HFF-Myc (cell line): ENCODE measurements around the gene SLC25A45.

ENCODE experiments used
- DNase-seq: peaks from one replicate; pipeline ENCODE4 v3.0.0-alpha.2; 2011; ENCODE audit warnings: low read depth; ENCODE audit errors: extremely low read depth
- H3K4me3 ChIP-seq: replicated peaks from 2 replicates; pipeline ENCODE4 v1.5.1; 2011; ENCODE audit warnings: low read depth, mild to moderate bottlenecking, control low read depth, low read length
- CTCF ChIP-seq: IDR thresholded peaks from 2 replicates; pipeline ENCODE4 v1.5.1; 2012; ENCODE audit warnings: mild to moderate bottlenecking, low read depth, low read length, control low read depth; ENCODE audit errors: missing control alignments

Gene SLC25A45

DNA sequence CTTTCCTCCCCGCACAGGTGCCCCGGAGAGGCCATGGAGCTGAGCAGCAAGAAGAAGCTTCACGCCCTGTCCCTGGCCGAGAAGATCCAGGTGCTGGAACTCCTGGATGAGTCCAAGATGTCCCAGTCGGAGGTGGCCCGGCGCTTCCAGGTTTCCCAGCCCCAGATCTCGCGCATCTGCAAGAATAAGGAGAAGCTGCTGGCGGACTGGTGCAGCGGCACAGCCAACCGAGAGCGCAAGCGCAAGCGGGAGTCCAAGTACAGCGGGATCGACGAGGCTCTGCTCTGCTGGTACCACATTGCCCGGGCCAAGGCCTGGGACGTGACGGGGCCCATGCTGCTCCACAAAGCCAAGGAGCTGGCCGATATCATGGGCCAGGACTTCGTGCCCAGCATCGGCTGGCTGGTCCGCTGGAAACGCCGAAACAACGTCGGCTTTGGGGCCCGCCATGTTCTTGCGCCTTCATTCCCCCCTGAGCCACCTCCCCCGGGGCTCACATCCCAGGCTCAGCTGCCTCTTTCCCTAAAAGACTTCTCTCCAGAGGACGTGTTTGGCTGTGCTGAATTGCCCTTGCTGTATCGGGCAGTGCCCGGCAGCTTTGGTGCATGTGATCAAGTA is 26.6 kb downstream of the SLC25A45 start:
- no peak for DNase-seq
- TF ChIP-seq CTCF: no peak

GRCh38 chr11:65355013-65355775 is 27.3 kb downstream of the SLC25A45 start:
- DNase-seq: no peak
- peak overlapping the region; percentile 41 for H3K4me3 ChIP-seq
- no peak for TF ChIP-seq CTCF

More for the DNA sequence above, 26.6 kb downstream of the SLC25A45 start:
- H3K4me3 ChIP-seq: peak overlapping the region; percentile 41

- no peak for TF ChIP-seq CTCF
- peak within 1 kb of the TSS; percentile 41 for H3K4me3 ChIP-seq
- DNase-seq: peak; percentile 59
Measured at GRCh38 chr11:65354265-65355012, 28.0 kb downstream of the SLC25A45 start, which contains the start of gene TIGD3. Gene TIGD3, plus strand, starts transcription at chr11:65354751. Its CDS starts 1,058 bp downstream, at chr11:65355809.

DNA sequence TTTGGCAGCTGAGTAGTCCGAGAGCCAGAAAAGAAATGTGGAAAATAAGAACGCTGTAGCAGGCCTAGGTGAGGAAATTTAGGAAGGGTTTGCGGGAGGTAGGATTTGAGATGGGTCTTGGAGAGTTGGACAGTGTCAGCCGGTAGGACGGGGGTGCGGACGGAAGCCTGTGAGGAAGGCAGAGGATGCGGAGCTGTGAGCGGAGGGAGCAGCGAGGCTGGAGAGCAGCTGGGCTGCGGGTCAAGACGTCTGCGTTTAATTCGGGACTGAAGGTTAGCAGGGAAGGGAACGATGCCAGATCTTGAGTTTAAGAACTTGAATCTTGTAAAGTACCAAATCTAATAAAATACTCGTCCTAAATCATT is 28.6 kb downstream of the SLC25A45 start:
- no peak for TF ChIP-seq CTCF
- H3K4me3 ChIP-seq: peak overlapping the region; percentile 39
- no peak for DNase-seq

DNA sequence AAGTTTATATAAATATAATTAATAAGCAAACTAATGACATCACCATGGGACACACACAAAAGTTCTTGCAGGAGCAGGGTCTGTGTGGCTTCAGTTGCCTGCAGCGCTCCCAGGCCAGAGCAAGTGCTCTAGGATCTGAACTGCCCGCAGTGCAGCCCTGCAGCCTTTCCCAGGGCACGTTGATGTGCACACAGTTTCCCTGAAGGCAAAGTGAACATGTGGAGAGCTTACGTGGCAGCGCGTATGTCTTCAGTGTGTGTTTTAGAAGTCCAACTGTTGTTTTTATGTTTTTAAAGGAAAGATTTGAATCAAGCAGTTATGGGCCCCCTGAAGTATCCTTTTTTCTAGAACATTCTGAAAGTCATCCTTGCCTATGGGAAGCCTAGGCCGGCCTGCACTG is 29.1 kb downstream of the SLC25A45 start:
- no peak for TF ChIP-seq CTCF
- DNase-seq: no peak
- H3K4me3 ChIP-seq: no peak overlapping the region

GRCh38 chr11:65352783-65353182 is 29.7 kb downstream of the SLC25A45 start:
- peak; percentile 34 for TF ChIP-seq CTCF

More at GRCh38 chr11:65352783-65353182, 29.7 kb downstream of the SLC25A45 start:
- H3K4me3 ChIP-seq: no peak overlapping the region
- no peak for DNase-seq
